Astrocyte (in vitro differentiated cells and primary cell): Measurements from ENCODE around the gene HRH2.

Experiments used
- CTCF ChIP-seq: IDR thresholded peaks from 2 replicates; pipeline ENCODE4 v1.5.1; 2011; ENCODE audit warnings: low read depth, mild to moderate bottlenecking, inconsistent platforms, low read length, moderate library complexity; ENCODE audit not compliant: insufficient read depth
- EZH2 ChIP-seq: IDR thresholded peaks from 2 replicates; pipeline ENCODE4 v1.6.1; 2012; ENCODE audit warnings: mild to moderate bottlenecking, low read length, inconsistent platforms; ENCODE audit not compliant: insufficient read depth

GRCh38 chr5:175620527-175620926, 37.3 kb upstream of the HRH2 start:
- no peak for TF ChIP-seq CTCF
- no peak for TF ChIP-seq EZH2
